K562 (cell line): Measurements from ENCODE around the gene CD46. TPM values are rescaled to one million over a fixed set of nuclear protein-coding genes. Genes with fewer than 3 reads are reported as not detected.

Source experiments
- BRD4 ChIP-seq: fragments of 200-600 bp; sonication (generic); IDR thresholded peaks from 2 replicates; pipeline ENCODE4 v1.6.1; 2017; ENCODE audit warnings: inconsistent platforms
- CBX1 ChIP-seq: sonication (generic); IDR thresholded peaks from 2 replicates; pipeline ENCODE4 v1.6.1; 2016; ENCODE audit warnings: antibody characterized with exemption, low read depth, mild to moderate bottlenecking
- CBX5 ChIP-seq: IDR thresholded peaks from 2 replicates; pipeline ENCODE4 v1.6.1; 2014; ENCODE audit warnings: low read depth, borderline replicate concordance
- DEAF1 ChIP-seq: fragments of 450-650 bp; formaldehyde crosslinking; IDR thresholded peaks from 2 replicates; pipeline ENCODE4 v1.4.0; 2020; ENCODE audit warnings: mild to moderate bottlenecking, moderate library complexity
- HDAC2 ChIP-seq: fragments of 450-650 bp; IDR thresholded peaks from 2 replicates; pipeline ENCODE4 v1.6.1; 2016; ENCODE audit warnings: mild to moderate bottlenecking
- KLF1 ChIP-seq: fragments of 450-650 bp; IDR thresholded peaks from 2 replicates; pipeline ENCODE4 v1.6.1; 2016; ENCODE audit warnings: missing genetic modification characterization, missing compliant biosample characterization
- MCM7 ChIP-seq, 2 experiments: fragments of 450-650 bp; IDR thresholded peaks; 2 replicates each; pipeline ENCODE4 v1.6.1; 2016 to 2018
- NR4A1 ChIP-seq, 2 experiments: fragments of 250-450 bp in 1 of 2; fragments of 450-650 bp in 1 of 2; sonication (Bioruptor Pico) in 1 of 2; IDR thresholded peaks; 2 replicates each; pipeline versions ENCODE4 v1.4.0 to v1.6.1; 2016 to 2020; ENCODE audit warnings: mild to moderate bottlenecking in 2 of 2, missing compliant biosample characterization in 1 of 2, missing genetic modification characterization in 1 of 2, moderate library complexity in 1 of 2
- SMC3 ChIP-seq: conservative IDR thresholded peaks from 2 replicates; pipeline ENCODE4 v1.6.1; 2011; ENCODE audit warnings: low read depth, low read length, improper control_type of control experiment; ENCODE audit not compliant: insufficient read depth
- SP2 ChIP-seq: IDR thresholded peaks from 2 replicates; pipeline ENCODE4 v1.6.1; 2011; ENCODE audit warnings: mild to moderate bottlenecking, low read depth, low read length, moderate library complexity; ENCODE audit not compliant: poor library complexity, severe bottlenecking; ENCODE audit errors: extremely low read depth
- XRCC5 ChIP-seq: fragments of 200-400 bp; formaldehyde crosslinking; IDR thresholded peaks from 2 replicates; pipeline ENCODE4 v1.6.1; 2017; ENCODE audit warnings: low read depth, mild to moderate bottlenecking, low read length
- ZBTB9 ChIP-seq: fragments of 450-650 bp; formaldehyde crosslinking; IDR thresholded peaks from 2 replicates; pipeline ENCODE4 v1.4.0; 2020; ENCODE audit warnings: mild to moderate bottlenecking, moderate library complexity
- ZC3H11A ChIP-seq: IDR thresholded peaks from 2 replicates; pipeline ENCODE4 v1.6.1; 2012; ENCODE audit warnings: low read depth, low read length, improper control_type of control experiment
- ZNF280A ChIP-seq: fragments of 450-650 bp; IDR thresholded peaks from 2 replicates; pipeline ENCODE4 v1.6.1; 2018; ENCODE audit warnings: mild to moderate bottlenecking, low read depth; ENCODE audit not compliant: partially characterized antibody
- ZNF408 ChIP-seq: fragments of 250-450 bp; sonication (Bioruptor Pico); IDR thresholded peaks from 2 replicates; pipeline ENCODE4 v1.4.0; 2020; ENCODE audit warnings: low read depth, mild to moderate bottlenecking, moderate library complexity
- ZNF518B ChIP-seq: fragments of 250-450 bp; sonication (Bioruptor Pico); IDR thresholded peaks from 2 replicates; pipeline ENCODE4 v1.5.0; 2021; ENCODE audit warnings: mild to moderate bottlenecking, moderate library complexity
- ZNF655 ChIP-seq: fragments of 250-450 bp; sonication (Bioruptor Pico); IDR thresholded peaks from 2 replicates; pipeline ENCODE4 v1.5.0; 2021
- ZNF696 ChIP-seq: fragments of 250-450 bp; sonication (Bioruptor Pico); conservative IDR thresholded peaks from 2 replicates; pipeline ENCODE4 v1.4.0; 2020; ENCODE audit warnings: mild to moderate bottlenecking, moderate library complexity
- polyA plus RNA-seq, 8 experiments: library from polyadenylated mRNA; depleted of rRNA in 4 of 8; stranded (reverse) in 5 of 8; unstranded in 3 of 8; fragments of >200 nt; fragmentation: Nextera tagmentation in 2 of 8; fragmentation: Illumina TruSeq in 1 of 8; extraction: Ambion mirVana in 2 of 8; extraction: Trizol in 1 of 8; gene quantifications; 2 replicates each; pipeline versions ENCODE4 v1.2.1 to v1.2.3, GENCODE V29; 2011 to 2014; ENCODE audit warnings: inconsistent platforms in 1 of 8, missing spikeins in 1 of 8
- total RNA-seq, 7 experiments: library from RNA; depleted of rRNA in 6 of 7; stranded (reverse); fragments of >200 nt in 6 of 7; fragmentation: Illumina TruSeq in 2 of 7; extraction: Trizol in 2 of 7; gene quantifications; 2 replicates each; pipeline versions ENCODE4 v1.2.1 to v1.2.3, GENCODE V29; 2011 to 2021; ENCODE audit warnings: low replicate concordance in 1 of 7

CD46 gene
- total and polyA plus RNA-seq, 9 of the 15 experiments (the other 6 are each of a cell fraction or from before 2014, with no cell fraction given) = 87.9 to 374 (median 156) TPM

- no peak for TF ChIP-seq ZNF655 (CRISPR knock-in tag)
- no peak for TF ChIP-seq NR4A1 (CRISPR knock-in tag; IDR thresholded peaks at IDR 0.05)
- peak; percentile 46; the same call in 1 of the 2 replicates for TF ChIP-seq NR4A1 (tag; IDR thresholded peaks at IDR 0.05)
- TF ChIP-seq DEAF1 (CRISPR knock-in tag) = no peak
- no peak for TF ChIP-seq ZBTB9 (CRISPR knock-in tag)
- no peak for TF ChIP-seq ZNF408 (CRISPR knock-in tag)
- no peak for TF ChIP-seq SP2
- no peak for TF ChIP-seq SMC3
- TF ChIP-seq ZNF280A = no peak
- no peak for TF ChIP-seq BRD4
- no peak for TF ChIP-seq CBX1
- TF ChIP-seq MCM7 (IDR thresholded peaks at IDR 0.05) = no peak
- TF ChIP-seq ZNF518B (CRISPR knock-in tag) = no peak
- TF ChIP-seq ZC3H11A = no peak
- TF ChIP-seq XRCC5 = no peak
- no peak for TF ChIP-seq KLF1
- TF ChIP-seq ZNF696 = no peak
- TF ChIP-seq HDAC2 = peak; percentile 58; the same call in 1 of the 2 replicates
- TF ChIP-seq CBX5 = no peak
Measured at GRCh38 chr1:207745839-207746767, 5.8 kb upstream of the CD46 start (continued).
